DND-41 (cell line): ENCODE data around the gene SIN3A.

Experiments
- CTCF ChIP-seq: IDR thresholded peaks from 2 replicates; pipeline ENCODE4 v1.5.1; 2012; ENCODE audit warnings: borderline replicate concordance, low read length, moderate library complexity, mild to moderate bottlenecking; ENCODE audit not compliant: poor library complexity, severe bottlenecking; ENCODE audit errors: extremely low read depth
- EZH2 ChIP-seq: IDR thresholded peaks from 3 replicates; pipeline ENCODE4 v1.6.1; 2012; ENCODE audit warnings: borderline replicate concordance, low read depth, mild to moderate bottlenecking, moderate library complexity, low read length, inconsistent platforms; ENCODE audit not compliant: severe bottlenecking

DNA sequence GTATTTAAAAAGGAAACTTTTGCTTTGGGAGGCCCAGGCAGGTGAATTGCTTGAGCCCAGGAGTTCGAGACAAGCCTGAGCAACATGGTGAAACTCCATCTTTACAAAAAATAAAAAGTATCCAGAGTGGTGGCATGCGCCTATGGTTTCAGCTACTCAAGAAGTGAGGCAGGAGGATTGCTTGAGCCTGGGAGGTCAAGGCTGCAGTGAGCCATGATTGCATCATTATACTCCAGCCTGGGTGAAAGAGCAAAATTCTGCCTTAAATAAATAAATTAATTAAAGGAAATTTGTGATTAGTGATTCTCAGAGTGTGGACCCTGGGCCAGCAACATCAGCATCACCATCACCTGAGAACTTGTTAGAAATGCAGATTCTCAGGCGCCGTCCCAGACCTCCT lies 125.6 kb downstream of the SIN3A start:
- TF ChIP-seq CTCF (no peak), EZH2 (no peak)
